Measurements from ENCODE around the gene TBCC. TPM values are rescaled to one million over a fixed set of nuclear protein-coding genes. Genes with fewer than 3 reads are reported as not detected.

The TBCC gene
- total and polyA plus RNA-seq, 2 of the 8 experiments (the other 6 are each of a cell fraction or from before 2014, with no cell fraction given) = 22.7 to 25.5 TPM

- H4K91ac ChIP-seq (replicated peaks; ENCODE audit: insufficient read length, low read length) = no peak overlapping the region
- H3K4me3 ChIP-seq (ENCODE audit: extremely low read depth in 1 of 4, insufficient read depth in 2 of 4, low read depth in 3 of 4, low read length in 4 of 4) = no peak overlapping the region
- no peak overlapping the region for H2BK15ac ChIP-seq (ENCODE audit: low read length)
- no peak overlapping the region for H3K18ac ChIP-seq (ENCODE audit: extremely low read depth, low read length)
- H3K79me1 ChIP-seq (ENCODE audit: low read depth, low read length) = no peaks in the 10 kb centered on the region
- CTCF ChIA-PET (ENCODE audit: partially characterized antibody) = interaction anchor here (0.7 to 1.5 kb wide), 3 partner anchors 9 to 53 kb away, joined by 4 to 5 read pairs (median 4); no protein-coding TSS in a partner anchor
- H2BK120ac ChIP-seq (replicated peaks; ENCODE audit: low read depth, low read length) = no peak overlapping the region
- FAIRE-seq (no peak), DNase-seq (ENCODE audit: low read depth in 1 of 2, low spot score in 2 of 2) (no peak)
- H2BK20ac ChIP-seq (ENCODE audit: low read length) = no peak overlapping the region
- no peaks in the 10 kb centered on the region; the same call in 1 of the 2 replicates for H3K23me2 ChIP-seq (ENCODE audit: low read depth, low read length)
- H2BK5ac ChIP-seq (ENCODE audit: low read depth, low read length) = no peak overlapping the region; the same call in 1 of the 2 replicates
- H3K9me3 ChIP-seq (ENCODE audit: insufficient read depth in 2 of 2, low read depth in 1 of 2, low read length in 1 of 2) = no peaks in the 10 kb centered on the region
- no peak overlapping the region; the same call in 1 of the 2 replicates for H2AK5ac ChIP-seq (ENCODE audit: low read depth, low read length)
- no peak overlapping the region for H4K5ac ChIP-seq (ENCODE audit: insufficient read length, low read depth, low read length)
- H4K8ac ChIP-seq (ENCODE audit: extremely low read depth, insufficient read depth, low read length) = no peak overlapping the region
- 96% methylated on average over 6 of the region's 6 CpGs; no CpG with 5 or more reads in 1 of the 2 experiments for WGBS, 2 experiments (ENCODE audit: extremely low coverage in 1 of 2, insufficient coverage in 1 of 2, insufficient read length in 1 of 2, insufficient replicate concordance in 2 of 2, low coverage in 1 of 2, low lambda C conversion rate in 2 of 2, missing lambda C conversion rate in 1 of 2)
- no peaks in the 10 kb centered on the region for H4K20me1 ChIP-seq (replicated peaks in 1 of 2; ENCODE audit: control insufficient read depth in 1 of 2, insufficient read depth in 2 of 2, low read length in 2 of 2)
- H3K79me2 ChIP-seq (ENCODE audit: control insufficient read depth in 1 of 2, insufficient read depth in 2 of 2, low read length in 2 of 2) = peaks cover 2 to 18% of the 10 kb centered on the region in 2 experiments; a peak in 3 of 4 replicates
- H3K4me1 ChIP-seq (replicated peaks in 1 of 4; ENCODE audit: control insufficient read depth in 3 of 4, insufficient read depth in 4 of 4, low read length in 3 of 4) = no peaks in the 10 kb centered on the region
- POLR2A ChIA-PET (ENCODE audit: partially characterized antibody) = interaction anchor here (0.6 to 13.8 kb wide), 7 partner anchors 10 to 214 kb away, joined by 3 to 277 read pairs (median 15); partner anchors contain the start of gene TBCC
- H3K36me3 ChIP-seq (ENCODE audit: control insufficient read depth in 2 of 4, insufficient read depth in 4 of 4, low read length in 3 of 4) = no peaks in the 10 kb centered on the region
- no peak overlapping the region for H3K14ac ChIP-seq (ENCODE audit: insufficient read length)
- H2AFZ ChIP-seq (ENCODE audit: low read length) = no peak overlapping the region
- no peak overlapping the region for H3K23ac ChIP-seq (ENCODE audit: insufficient read length)
- H3K4ac ChIP-seq (replicated peaks; ENCODE audit: insufficient read length, low read depth, low read length) = no peak overlapping the region
- no peak overlapping the region for H3K4me2 ChIP-seq (ENCODE audit: insufficient read depth in 1 of 2, low read depth in 2 of 2, low read length in 2 of 2)
- no peak overlapping the region for H3K9ac ChIP-seq (replicated peaks in 1 of 4; ENCODE audit: extremely low read depth in 1 of 4, low read depth in 3 of 4, low read length in 3 of 4)
- no peaks in the 10 kb centered on the region for H3K27me3 ChIP-seq (replicated peaks in 1 of 4; ENCODE audit: control insufficient read depth in 3 of 4, extremely low read depth in 1 of 4, insufficient read depth in 3 of 4, low read length in 3 of 4)
- H3K27ac ChIP-seq (ENCODE audit: low read depth, low read length) = no peak overlapping the region
- no peak overlapping the region for H2BK12ac ChIP-seq (ENCODE audit: low read depth, low read length)
- H3K56ac ChIP-seq (replicated peaks; ENCODE audit: insufficient read length, low read depth, low read length) = no peak overlapping the region
- no peak for TF ChIP-seq TBP (IDR thresholded peaks at IDR 0.05; ENCODE audit: low read depth, low read length)
- no peak for TF ChIP-seq NANOG (IDR thresholded peaks at IDR 0.05; ENCODE audit: insufficient read depth, low read depth, low read length, poor library complexity, severe bottlenecking)
- no peak for TF ChIP-seq ATF2 (IDR thresholded peaks at IDR 0.05; ENCODE audit: low read length)
- TF ChIP-seq CHD2 (IDR thresholded peaks at IDR 0.05; ENCODE audit: low read length) = no peak
- TF ChIP-seq SUZ12 (IDR thresholded peaks at IDR 0.05; ENCODE audit: low read length) = no peak
- TF ChIP-seq RXRA (IDR thresholded peaks at IDR 0.05; ENCODE audit: insufficient read depth, low read depth, low read length) = no peak
- no peak for TF ChIP-seq TCF12 (IDR thresholded peaks at IDR 0.05; ENCODE audit: low read depth, low read length)
- no peak for TF ChIP-seq CBX8 (IDR thresholded peaks at IDR 0.05; ENCODE audit: borderline replicate concordance, low read depth, low read length)
- no peak for TF ChIP-seq JUN (IDR thresholded peaks at IDR 0.05; ENCODE audit: low read depth, low read length)
- no peak for TF ChIP-seq CTBP2 (IDR thresholded peaks at IDR 0.05; ENCODE audit: borderline replicate concordance, insufficient read depth, insufficient read length, low read length)
- TF ChIP-seq CHD1 (IDR thresholded peaks at IDR 0.05; ENCODE audit: low read depth, low read length) = no peak
- no peak for TF ChIP-seq SIRT6 (IDR thresholded peaks at IDR 0.05; ENCODE audit: low read length)
Measured at GRCh38 chr6:42779521-42779920, 33.6 kb upstream of the TBCC start.
